KMS-11 (cell line): Measurements from ENCODE around the gene TDRD10.

Experiments used
- H2AFZ ChIP-seq: fragments of 200-600 bp; sonication (generic); 2 replicates; pipeline ENCODE4 v1.6.1; 2016; ENCODE audit warnings: antibody characterized with exemption, mixed run types, low read depth
- H3K27ac ChIP-seq: fragments of 200-600 bp; sonication (generic); 2 replicates; pipeline ENCODE4 v1.6.1; 2016; ENCODE audit warnings: mild to moderate bottlenecking, mixed run types
- H3K27me3 ChIP-seq: fragments of 200-600 bp; sonication (generic); 2 replicates; pipeline ENCODE4 v1.6.1; 2017; ENCODE audit warnings: mild to moderate bottlenecking, low read depth, mixed run types, moderate library complexity; ENCODE audit not compliant: insufficient read depth
- H3K36me3 ChIP-seq: fragments of 200-600 bp; sonication (generic); 2 replicates; pipeline ENCODE4 v1.6.1; 2017; ENCODE audit warnings: mild to moderate bottlenecking, mixed run types; ENCODE audit not compliant: insufficient read depth
- H3K4me1 ChIP-seq: fragments of 200-600 bp; sonication (generic); 2 replicates; pipeline ENCODE4 v1.6.1; 2016; ENCODE audit warnings: mild to moderate bottlenecking, low read depth, mixed run types; ENCODE audit not compliant: poor library complexity, severe bottlenecking
- H3K4me2 ChIP-seq: fragments of 200-600 bp; sonication (generic); 2 replicates; pipeline ENCODE4 v1.7.0; 2016; ENCODE audit warnings: mild to moderate bottlenecking, mixed run types
- H3K4me3 ChIP-seq: fragments of 200-600 bp; sonication (generic); IDR thresholded peaks from 2 replicates; pipeline ENCODE4 v1.6.1; 2017; ENCODE audit warnings: low read depth, low read length, mixed read lengths; ENCODE audit not compliant: insufficient read depth
- H3K79me2 ChIP-seq: fragments of 200-600 bp; sonication (generic); 2 replicates; pipeline ENCODE4 v1.6.1; 2016; ENCODE audit warnings: low read depth, mixed run types; ENCODE audit not compliant: insufficient read depth
- H3K9ac ChIP-seq: fragments of 200-600 bp; sonication (generic); 2 replicates; pipeline ENCODE4 v1.6.1; 2016; ENCODE audit warnings: mild to moderate bottlenecking, mixed run types
- H4K20me1 ChIP-seq: fragments of 200-600 bp; sonication (generic); 2 replicates; pipeline ENCODE4 v1.6.1; 2016; ENCODE audit warnings: mild to moderate bottlenecking, mixed run types; ENCODE audit not compliant: insufficient read depth
- TF ChIP-seq, protein P1 (sequence below): fragments of 200-600 bp; sonication (generic); conservative IDR thresholded peaks from 2 replicates; pipeline ENCODE4 v1.6.1; 2017; ENCODE audit warnings: low read depth, mild to moderate bottlenecking, antibody characterized with exemption, low read length, moderate library complexity, mixed read lengths

Gene TDRD10

DNA sequence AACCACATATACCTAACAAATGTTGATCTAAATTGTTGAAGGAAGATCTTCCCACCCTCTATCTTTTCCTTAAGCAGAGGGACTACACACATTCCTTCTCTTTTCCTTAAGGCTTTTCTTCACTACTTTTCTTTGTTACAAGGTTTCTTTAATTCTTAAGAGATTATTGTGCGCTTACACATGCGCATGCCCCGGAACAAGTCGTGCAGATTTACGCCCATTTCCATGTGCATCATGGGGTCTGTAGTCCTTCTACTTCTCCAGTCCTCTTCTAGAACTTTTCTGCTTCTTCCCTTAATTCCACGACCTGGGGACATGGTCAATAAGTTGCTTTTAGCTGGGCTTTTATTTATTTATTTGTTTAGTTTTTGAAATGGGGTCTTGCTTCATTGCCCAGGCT is 63.9 kb downstream of the TDRD10 start:
- Histone ChIP-seq H3K27me3 (peaks cover 58% of the 10 kb centered on the region), H2AFZ (no peak overlapping the region), H3K4me1 (peaks cover 10% of the 10 kb centered on the region), H3K27ac (no peak overlapping the region), H4K20me1 (no peaks in the 10 kb centered on the region), H3K79me2 (no peaks in the 10 kb centered on the region), H3K36me3 (no peaks in the 10 kb centered on the region), H3K9ac (no peak overlapping the region), H3K4me2 (no peak overlapping the region), H3K4me3 (no peak overlapping the region)
- TF ChIP-seq, protein P1, sequence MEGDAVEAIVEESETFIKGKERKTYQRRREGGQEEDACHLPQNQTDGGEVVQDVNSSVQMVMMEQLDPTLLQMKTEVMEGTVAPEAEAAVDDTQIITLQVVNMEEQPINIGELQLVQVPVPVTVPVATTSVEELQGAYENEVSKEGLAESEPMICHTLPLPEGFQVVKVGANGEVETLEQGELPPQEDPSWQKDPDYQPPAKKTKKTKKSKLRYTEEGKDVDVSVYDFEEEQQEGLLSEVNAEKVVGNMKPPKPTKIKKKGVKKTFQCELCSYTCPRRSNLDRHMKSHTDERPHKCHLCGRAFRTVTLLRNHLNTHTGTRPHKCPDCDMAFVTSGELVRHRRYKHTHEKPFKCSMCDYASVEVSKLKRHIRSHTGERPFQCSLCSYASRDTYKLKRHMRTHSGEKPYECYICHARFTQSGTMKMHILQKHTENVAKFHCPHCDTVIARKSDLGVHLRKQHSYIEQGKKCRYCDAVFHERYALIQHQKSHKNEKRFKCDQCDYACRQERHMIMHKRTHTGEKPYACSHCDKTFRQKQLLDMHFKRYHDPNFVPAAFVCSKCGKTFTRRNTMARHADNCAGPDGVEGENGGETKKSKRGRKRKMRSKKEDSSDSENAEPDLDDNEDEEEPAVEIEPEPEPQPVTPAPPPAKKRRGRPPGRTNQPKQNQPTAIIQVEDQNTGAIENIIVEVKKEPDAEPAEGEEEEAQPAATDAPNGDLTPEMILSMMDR = no peak

DNA sequence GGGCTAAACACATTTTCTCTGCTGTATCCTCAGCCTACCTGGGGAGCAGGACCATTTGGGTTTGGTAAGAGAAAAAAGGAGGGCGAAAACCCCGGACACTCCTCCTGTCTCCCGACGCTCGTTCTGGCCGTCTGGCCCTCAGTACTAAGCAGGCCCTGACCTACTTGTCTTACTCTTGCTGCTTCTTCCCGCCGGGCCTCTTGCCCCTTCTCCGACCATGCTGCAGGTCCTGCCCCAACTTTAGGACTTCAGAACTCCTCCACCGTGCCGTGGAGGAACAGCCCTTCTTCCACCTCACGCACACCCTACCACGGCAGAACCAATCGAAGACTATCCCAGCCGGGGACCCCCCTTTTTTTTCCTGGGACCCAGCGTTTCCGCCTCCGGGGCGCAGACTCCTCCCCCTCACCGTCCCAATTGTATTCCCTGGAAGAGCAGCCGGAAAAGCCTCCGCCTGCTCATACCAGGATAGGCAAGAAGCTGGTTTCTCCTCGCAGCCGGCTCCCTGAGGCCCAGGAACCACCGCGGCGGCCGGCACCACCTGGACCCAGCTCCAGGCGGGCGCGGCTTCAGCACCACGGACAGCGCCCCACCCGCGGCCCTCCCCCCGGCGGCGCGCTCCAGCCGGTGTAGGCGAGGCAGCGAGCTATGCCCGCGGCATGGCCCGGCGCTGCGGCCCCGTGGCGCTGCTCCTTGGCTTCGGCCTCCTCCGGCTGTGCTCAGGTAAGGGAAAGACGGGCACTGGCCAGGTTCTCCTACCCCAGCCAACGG is 65.6 kb downstream of the TDRD10 start, which contains the start of gene CHRNB2:
CHRNB2 (plus strand) TSS at position 393 of the 771 bp plus-strand sequence; CDS start at position 660, 267 bp downstream.
- TF ChIP-seq, protein P1 = no peak
- no peak within 1 kb of the TSS for H3K27ac ChIP-seq
- peak within 1 kb of the TSS; percentile 91 for H3K4me2 ChIP-seq
- peaks cover 10% of the 10 kb centered on the region for H3K4me1 ChIP-seq
- no peak within 1 kb of the TSS for H2AFZ ChIP-seq
- H4K20me1 ChIP-seq = no peaks in the 10 kb centered on the region
- H3K79me2 ChIP-seq = no peaks in the 10 kb centered on the region
- H3K4me3 ChIP-seq = no peak within 1 kb of the TSS
- no peaks in the 10 kb centered on the region for H3K36me3 ChIP-seq
- no peak within 1 kb of the TSS for H3K9ac ChIP-seq
- peaks cover 62% of the 10 kb centered on the region for H3K27me3 ChIP-seq

DNA sequence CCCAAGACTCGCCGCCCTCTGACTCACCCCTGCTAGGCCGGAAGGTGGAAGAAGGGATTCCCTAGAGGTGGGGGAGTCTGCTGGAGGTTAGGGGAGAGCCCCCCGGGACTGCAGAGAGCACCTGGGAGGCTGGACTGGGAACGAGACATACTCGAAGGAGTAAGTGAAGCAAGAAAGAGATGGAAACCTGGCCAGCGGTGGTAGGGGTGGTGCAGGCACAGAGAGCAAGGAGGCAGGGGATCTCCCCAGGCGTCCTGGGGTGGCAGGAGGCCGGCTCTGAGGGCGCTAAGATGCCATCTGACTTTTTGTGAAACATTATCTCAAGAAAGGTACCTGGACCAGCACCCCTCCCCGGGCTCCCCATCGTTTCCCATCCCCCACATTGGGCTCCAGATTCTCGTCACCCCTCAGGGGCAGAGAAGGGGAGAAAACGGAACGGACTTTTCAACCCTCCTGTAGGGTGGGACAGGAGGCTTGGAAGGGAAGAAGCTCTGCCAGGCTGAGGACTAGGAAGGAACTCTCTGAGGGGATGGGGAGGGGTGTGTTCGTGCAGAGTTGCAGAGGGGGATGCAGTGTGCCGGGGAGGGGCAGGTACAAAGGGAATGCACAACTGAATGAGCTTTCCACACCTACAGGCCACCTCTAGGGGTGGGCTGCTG is 66.3 kb downstream of the TDRD10 start:
- H3K4me3 ChIP-seq = no peak overlapping the region
- TF ChIP-seq, protein P1 = no peak
- no peak overlapping the region for H3K27ac ChIP-seq
- peak overlapping the region; percentile 91 for H3K4me2 ChIP-seq
- no peak overlapping the region for H3K9ac ChIP-seq
- H3K36me3 ChIP-seq = no peaks in the 10 kb centered on the region
- no peak overlapping the region for H2AFZ ChIP-seq
- no peaks in the 10 kb centered on the region for H3K79me2 ChIP-seq
- H3K4me1 ChIP-seq = peaks cover 10% of the 10 kb centered on the region
- peaks cover 69% of the 10 kb centered on the region for H3K27me3 ChIP-seq
- H4K20me1 ChIP-seq = no peaks in the 10 kb centered on the region

DNA sequence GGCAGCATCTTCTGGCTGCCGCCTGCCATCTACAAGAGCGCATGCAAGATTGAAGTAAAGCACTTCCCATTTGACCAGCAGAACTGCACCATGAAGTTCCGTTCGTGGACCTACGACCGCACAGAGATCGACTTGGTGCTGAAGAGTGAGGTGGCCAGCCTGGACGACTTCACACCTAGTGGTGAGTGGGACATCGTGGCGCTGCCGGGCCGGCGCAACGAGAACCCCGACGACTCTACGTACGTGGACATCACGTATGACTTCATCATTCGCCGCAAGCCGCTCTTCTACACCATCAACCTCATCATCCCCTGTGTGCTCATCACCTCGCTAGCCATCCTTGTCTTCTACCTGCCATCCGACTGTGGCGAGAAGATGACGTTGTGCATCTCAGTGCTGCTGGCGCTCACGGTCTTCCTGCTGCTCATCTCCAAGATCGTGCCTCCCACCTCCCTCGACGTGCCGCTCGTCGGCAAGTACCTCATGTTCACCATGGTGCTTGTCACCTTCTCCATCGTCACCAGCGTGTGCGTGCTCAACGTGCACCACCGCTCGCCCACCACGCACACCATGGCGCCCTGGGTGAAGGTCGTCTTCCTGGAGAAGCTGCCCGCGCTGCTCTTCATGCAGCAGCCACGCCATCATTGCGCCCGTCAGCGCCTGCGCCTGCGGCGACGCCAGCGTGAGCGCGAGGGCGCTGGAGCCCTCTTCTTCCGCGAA is 69.4 kb downstream of the TDRD10 start:
- TF ChIP-seq, protein P1 = no peak
- Histone ChIP-seq H3K4me2 (no peak overlapping the region), H3K36me3 (no peaks in the 10 kb centered on the region)

More for the DNA sequence above, 69.4 kb downstream of the TDRD10 start:
- H4K20me1 ChIP-seq = no peaks in the 10 kb centered on the region
- H3K4me3 ChIP-seq = no peak overlapping the region
- no peak overlapping the region for H3K9ac ChIP-seq
- H2AFZ ChIP-seq = no peak overlapping the region
- no peaks in the 10 kb centered on the region for H3K79me2 ChIP-seq
- peaks cover 59% of the 10 kb centered on the region for H3K27me3 ChIP-seq
- H3K4me1 ChIP-seq = peaks cover 31% of the 10 kb centered on the region
- H3K27ac ChIP-seq = no peak overlapping the region
